CD4-positive, alpha-beta T cell (primary cell): Measurements from ENCODE around the gene UCHL5. TPM values are rescaled to one million over a fixed set of nuclear protein-coding genes. Genes with fewer than 3 reads are reported as not detected.
A peak's percentile ranks its signal among the peaks of the same experiment; 100 is the strongest.
"Not testable (repeated sequence)": the region's sequence is repeated elsewhere in the genome, so short reads cannot be mapped to it uniquely, and the experiment has no call there.

ENCODE experiments used
- ATAC-seq: fragments of 200-7000 bp; cut with Tn5 transposase; one replicate; pipeline ENCODE4 v1.10.0; 2022; ENCODE audit warnings: mild to moderate bottlenecking; ENCODE audit not compliant: poor library complexity
- CTCF ChIA-PET: fragments of 350-600 bp; sonication (Branson Sonifier 250); formaldehyde crosslinking; loops from one replicate; lab custom pipeline; 2021; ENCODE audit warnings: antibody characterized with exemption, inconsistent platforms; lab: Charles Lee
- POLR2A ChIA-PET: fragments of 350-600 bp; sonication (Branson Sonifier 250); formaldehyde crosslinking; loops from one replicate; lab custom pipeline; 2021; ENCODE audit warnings: antibody characterized with exemption, inconsistent platforms; lab: Charles Lee
- DNase-seq, 14 experiments: peaks; one replicate each; pipeline ENCODE4 v3.0.0-alpha.2; 2013 to 2020; ENCODE audit warnings: mixed read lengths in 2 of 14
- H3K27ac ChIP-seq, 2 donors: one replicate each; pipeline versions ENCODE4 v1.5.1 to v1.7.0; 2013; ENCODE audit warnings: low read length in 2 of 2, low read depth in 1 of 2, mild to moderate bottlenecking in 1 of 2
- H3K27me3 ChIP-seq, 2 experiments: 1 replicate in 1 of 2; 2 replicates in 1 of 2; pipeline versions ENCODE4 v1.6.1 to v1.7.0; 2013; ENCODE audit warnings: low read length in 2 of 2, control low read depth in 1 of 2, mild to moderate bottlenecking in 1 of 2, moderate library complexity in 1 of 2; ENCODE audit not compliant: insufficient read depth in 2 of 2, control insufficient read depth in 1 of 2
- H3K36me3 ChIP-seq: one replicate; pipeline ENCODE4 v1.6.1; 2013; ENCODE audit warnings: low read length, control low read depth; ENCODE audit not compliant: insufficient read depth
- H3K4me1 ChIP-seq: one replicate; pipeline ENCODE4 v1.6.1; 2013; ENCODE audit warnings: low read length, control low read depth; ENCODE audit not compliant: insufficient read depth
- H3K4me3 ChIP-seq: one replicate; pipeline ENCODE4 v1.5.1; 2013; ENCODE audit warnings: mild to moderate bottlenecking, low read length, moderate library complexity
- H3K9me3 ChIP-seq, 2 experiments: 1 replicate in 1 of 2; 2 replicates in 1 of 2; pipeline versions ENCODE4 v1.6.1 to v1.7.0; 2013; ENCODE audit warnings: low read length in 2 of 2, mild to moderate bottlenecking in 2 of 2, control low read depth in 1 of 2, moderate library complexity in 1 of 2; ENCODE audit not compliant: control insufficient read depth in 1 of 2, insufficient read depth in 1 of 2
- H3K27ac Mint-ChIP-seq: one replicate; pipeline ENCODE4 v1.8.0; 2020; ENCODE audit warnings: mixed read lengths
- H3K27me3 Mint-ChIP-seq: one replicate; pipeline ENCODE4 v1.8.0; 2021; ENCODE audit warnings: mixed read lengths
- H3K36me3 Mint-ChIP-seq: one replicate; pipeline ENCODE4 v1.8.0; 2021; ENCODE audit warnings: low read depth, mixed read lengths
- H3K4me1 Mint-ChIP-seq: one replicate; pipeline ENCODE4 v1.8.0; 2021; ENCODE audit warnings: low read depth, mixed read lengths
- H3K4me3 Mint-ChIP-seq: one replicate; pipeline ENCODE4 v1.8.0; 2020; ENCODE audit warnings: mild to moderate bottlenecking, mixed read lengths
- H3K9me3 Mint-ChIP-seq: one replicate; pipeline ENCODE4 v1.8.0; 2020; ENCODE audit warnings: mixed read lengths
- CTCF ChIP-seq: fragments of 200-600 bp; IDR thresholded peaks from one replicate; pipeline ENCODE4 v1.8.0; 2022; ENCODE audit warnings: antibody characterized with exemption, mild to moderate bottlenecking
- intact Hi-C, 2 experiments: fragments of 100-400 bp; cut with DNase I in 1 of 2; cut with micrococcal nuclease in 1 of 2; formaldehyde crosslinking; loops; one replicate each; pipeline versions ENCODE4 v1.15.1 to v1.9.0; 2023 to 2025; cut with DNase I, micrococcal nuclease
- total RNA-seq, 174 experiments: library from RNA in 2 of 174; stranded (reverse) in 2 of 174; gene quantifications; one replicate each; pipeline ENCODE4 v1.2.3 and lab custom pipeline; 2021 to 2026

UCHL5 gene
- total RNA-seq, 2 experiments from 2014 or later, result 16.4 to 19.2 TPM

- Mint-ChIP-seq H3K27me3 (no peaks in the 10 kb centered on the region), H3K9me3 (no peaks in the 10 kb centered on the region), H3K36me3 (peaks cover 20% of the 10 kb centered on the region), H3K4me1 (peaks cover 76% of the 10 kb centered on the region), H3K27ac (peak overlapping the region; percentile 96), H3K4me3 (peak overlapping the region; percentile 100)
- no peak for DNase-seq
- no peak for TF ChIP-seq CTCF
- intact Hi-C loops, result loop anchor here in 1 of 2 experiments (2.0 to 5.0 kb wide), 2 partner anchors 42 to 61 kb away; no protein-coding TSS in a partner anchor
- no peaks in the 10 kb centered on the region for H3K36me3 ChIP-seq
- ATAC-seq, result no peak
- no peaks in the 10 kb centered on the region for H3K9me3 ChIP-seq
- H3K4me3 ChIP-seq, result peak overlapping the region; percentile 95
- H3K27me3 ChIP-seq, result no peaks in the 10 kb centered on the region
- peaks cover 24% of the 10 kb centered on the region for H3K4me1 ChIP-seq
- CTCF ChIA-PET, result interaction anchor here (1.2 kb wide), 1 partner anchor 62 kb away, joined by 4 read pairs; the partner anchor contains the start of gene CDC73
- H3K27ac ChIP-seq, result peak overlapping the region; percentile 83
- POLR2A ChIA-PET, result interaction anchor here (0.7 kb wide), 1 partner anchor 45 kb away, joined by 3 read pairs; no protein-coding TSS in a partner anchor
Observed at GRCh38 chr1:193060115-193060403, 899 bp upstream of the UCHL5 start.

- H3K36me3 ChIP-seq, result no peaks in the 10 kb centered on the region
- H3K4me3 ChIP-seq, result peak overlapping the region; percentile 95
- Mint-ChIP-seq H3K4me1 (peaks cover 76% of the 10 kb centered on the region), H3K27ac (peak overlapping the region; percentile 96), H3K9me3 (no peaks in the 10 kb centered on the region), H3K4me3 (peak overlapping the region; percentile 100), H3K36me3 (peaks cover 20% of the 10 kb centered on the region), H3K27me3 (no peaks in the 10 kb centered on the region)
- H3K27me3 ChIP-seq, result no peaks in the 10 kb centered on the region
- ChIA-PET POLR2A (interaction anchor here (0.8 to 2.2 kb wide), 15 partner anchors 10 to 1231 kb away, joined by 3 to 42 read pairs (median 5); partner anchors contain the start of genes CDC73, GLRX2 and RGS2), CTCF (interaction anchor here (0.7 to 1.8 kb wide), 6 partner anchors 9 to 253 kb away, joined by 3 to 15 read pairs (median 5); partner anchors contain the start of genes CDC73 and RGS2)
- ATAC-seq, result peak; percentile 19
- DNase-seq, result peak; percentile 1 to 76 (median 22)
- intact Hi-C loops, result loop anchor here in 1 of 2 experiments (1.0 to 5.0 kb wide), 2 partner anchors 64 to 419 kb away; partner anchors contain the start of gene CDC73
- no peaks in the 10 kb centered on the region for H3K9me3 ChIP-seq
- H3K4me1 ChIP-seq, result peaks cover 24% of the 10 kb centered on the region
- TF ChIP-seq CTCF, result no peak
- H3K27ac ChIP-seq, result peak overlapping the region; percentile 83
Observed at GRCh38 chr1:193058529-193059281, 455 bp downstream of the UCHL5 start.

- Histone ChIP-seq H3K4me3 (no peak overlapping the region), H3K36me3 (peaks cover 15% of the 10 kb centered on the region), H3K4me1 (peaks cover 13% of the 10 kb centered on the region), H3K27me3 (no peaks in the 10 kb centered on the region), H3K9me3 (no peaks in the 10 kb centered on the region), H3K27ac (no peak overlapping the region)
- H3K9me3 Mint-ChIP-seq, result no peaks in the 10 kb centered on the region
- ChIA-PET CTCF (no interaction called here), POLR2A (no interaction called here)
- intact Hi-C loops, result no loop called here
- peaks cover 47% of the 10 kb centered on the region for H3K4me1 Mint-ChIP-seq
- no peak for DNase-seq
- peaks cover 27% of the 10 kb centered on the region for H3K36me3 Mint-ChIP-seq
- no peaks in the 10 kb centered on the region for H3K27me3 Mint-ChIP-seq
- no peak overlapping the region for H3K4me3 Mint-ChIP-seq
- ATAC-seq, result no peak
- H3K27ac Mint-ChIP-seq, result no peak overlapping the region
- TF ChIP-seq CTCF, result no peak
Observed at GRCh38 chr1:193054169-193054675, 4.9 kb downstream of the UCHL5 start.

GRCh38 chr1:193048913-193049312, 10.2 kb downstream of the UCHL5 start:
- H3K27me3 ChIP-seq, result not testable (repeated sequence)
- CTCF ChIA-PET, result interaction anchor here (1.9 kb wide), 1 partner anchor 10 kb away, joined by 4 read pairs; the partner anchor contains the start of genes RO60 and UCHL5

More at GRCh38 chr1:193048913-193049312, 10.2 kb downstream of the UCHL5 start:
- ATAC-seq, H3K27ac ChIP-seq, H3K27me3 Mint-ChIP-seq, H3K9me3 ChIP-seq, H3K4me3 Mint-ChIP-seq, DNase-seq, intact Hi-C loops, H3K27ac Mint-ChIP-seq, H3K9me3 Mint-ChIP-seq, H3K4me3 ChIP-seq, H3K4me1 ChIP-seq: not testable (repeated sequence)
- peaks cover 63% of the 10 kb centered on the region for H3K36me3 Mint-ChIP-seq
- POLR2A ChIA-PET, result interaction anchor here (0.6 to 2.2 kb wide), 2 partner anchors 10 to 21 kb away, joined by 3 to 8 read pairs; partner anchors contain the start of genes RO60 and UCHL5
- peaks cover 41% of the 10 kb centered on the region for H3K36me3 ChIP-seq
- peaks cover 12% of the 10 kb centered on the region for H3K4me1 Mint-ChIP-seq
